Measurements from ENCODE around the gene HCRTR1.
"Not testable (repeated sequence)": the region's sequence is repeated elsewhere in the genome, so short reads cannot be mapped to it uniquely, and the experiment has no call there.

The HCRTR1 gene

GRCh38 chr1:31581821-31582810 lies 35.4 kb upstream of the HCRTR1 start:
- peak; percentile 33 for DNase-seq (ENCODE audit: low spot score)

- no peak for DNase-seq (ENCODE audit: low spot score)
These were observed 34.2 kb upstream of the HCRTR1 start for GRCh38 chr1:31583082-31583994.

- peak; percentile 39 for DNase-seq (ENCODE audit: low spot score)
These were observed 33.3 kb upstream of the HCRTR1 start for GRCh38 chr1:31583995-31584868.

GRCh38 chr1:31584869-31585735 lies 32.4 kb upstream of the HCRTR1 start:
- peak; percentile 34 for DNase-seq (ENCODE audit: low spot score)

- no peak for DNase-seq (ENCODE audit: low spot score)
These were observed 31.6 kb upstream of the HCRTR1 start for GRCh38 chr1:31585736-31586365.

- peak; percentile 37 for DNase-seq (ENCODE audit: low spot score)
These were observed 30.8 kb upstream of the HCRTR1 start for GRCh38 chr1:31586376-31587327.

- DNase-seq (ENCODE audit: low spot score) = not testable (repeated sequence)
These were observed 30.2 kb upstream of the HCRTR1 start for GRCh38 chr1:31587328-31587699.

- DNase-seq (ENCODE audit: low spot score) = peak; percentile 79
These were observed 29.6 kb upstream of the HCRTR1 start for GRCh38 chr1:31587720-31588423.

GRCh38 chr1:31588751-31589515 lies 28.6 kb upstream of the HCRTR1 start:
- peak; percentile 59 for DNase-seq (ENCODE audit: low spot score)

GRCh38 chr1:31591425-31592093 lies 25.9 kb upstream of the HCRTR1 start:
- DNase-seq (ENCODE audit: low spot score) = no peak

- no peak for DNase-seq (ENCODE audit: low spot score)
These were observed 25.4 kb upstream of the HCRTR1 start for GRCh38 chr1:31592132-31592531.

GRCh38 chr1:31593136-31593665 lies 24.3 kb upstream of the HCRTR1 start:
- no peak for DNase-seq (ENCODE audit: low spot score)

- DNase-seq (ENCODE audit: low spot score) = peak; percentile 76
These were observed 23.5 kb upstream of the HCRTR1 start for GRCh38 chr1:31593770-31594632.

GRCh38 chr1:31595836-31596736 lies 21.4 kb upstream of the HCRTR1 start:
- no peak for DNase-seq (ENCODE audit: low spot score)

GRCh38 chr1:31596737-31597097 lies 20.8 kb upstream of the HCRTR1 start:
- DNase-seq (ENCODE audit: low spot score) = no peak

Measured in ecto neural progenitor cell (in vitro differentiated cells).